ENCODE data around the gene SMG5.

SMG5 gene

GRCh38 chr1:156281281-156281680 lies 1.3 kb downstream of the SMG5 start:
- no peaks in the 10 kb centered on the region for H3K27me3 ChIP-seq (replicated peaks; ENCODE audit: insufficient read depth, low read length)
- H2AFZ ChIP-seq (ENCODE audit: low read length), result no peak overlapping the region
- H3K79me2 ChIP-seq (ENCODE audit: low read length), result peaks cover 83% of the 10 kb centered on the region
- TF ChIP-seq EZH2phosphoT487 (IDR thresholded peaks at IDR 0.05; ENCODE audit: low read length), result no peak
- TF ChIP-seq EZH2 (optimal IDR thresholded peaks at IDR 0.05; ENCODE audit: low read depth, low read length), result no peak
- peak; percentile 43 for TF ChIP-seq CTCF (IDR thresholded peaks at IDR 0.05; ENCODE audit: low read length)
- peak; percentile 91 for DNase-seq
- peaks cover 23% of the 10 kb centered on the region; the same call in 1 of the 2 replicates for H3K4me1 ChIP-seq (ENCODE audit: low read length)
- H3K36me3 ChIP-seq (replicated peaks; ENCODE audit: insufficient read depth, low read length), result peaks cover 21% of the 10 kb centered on the region
- peak overlapping the region; percentile 68 for H3K27ac ChIP-seq (ENCODE audit: low read length)
- H3K9ac ChIP-seq (ENCODE audit: low read length), result peak overlapping the region; percentile 79
- H3K9me3 ChIP-seq (replicated peaks; ENCODE audit: insufficient read depth, low read length), result no peaks in the 10 kb centered on the region
- H4K20me1 ChIP-seq (ENCODE audit: insufficient read depth, low read length), result 0 out of 2 replicates have a peak, but pooled peaks cover 3% of the 10 kb centered on the region
- H3K9me2 ChIP-seq (replicated peaks; ENCODE audit: insufficient read depth, low read length), result no peaks in the 10 kb centered on the region
- H3K4me3 ChIP-seq (ENCODE audit: low read length), result peak overlapping the region; percentile 84
- peak overlapping the region; percentile 90 for H3K4me2 ChIP-seq (ENCODE audit: low read depth, low read length)
- peaks cover 7% of the 10 kb centered on the region for H3F3A ChIP-seq (ENCODE audit: insufficient read depth, low read length)

- Histone ChIP-seq H2AFZ (ENCODE audit: low read length) (no peak overlapping the region), H3K36me3 (replicated peaks; ENCODE audit: insufficient read depth, low read length) (peaks cover 25% of the 10 kb centered on the region), H3K27me3 (replicated peaks; ENCODE audit: insufficient read depth, low read length) (no peaks in the 10 kb centered on the region), H3K79me2 (ENCODE audit: low read length) (peaks cover 85% of the 10 kb centered on the region), H4K20me1 (ENCODE audit: insufficient read depth, low read length) (0 out of 2 replicates have a peak, but pooled peaks cover 3% of the 10 kb centered on the region), H3K4me3 (ENCODE audit: low read length) (no peak overlapping the region), H3K9ac (ENCODE audit: low read length) (no peak overlapping the region), H3K27ac (ENCODE audit: low read length) (no peak overlapping the region), H3K9me3 (replicated peaks; ENCODE audit: insufficient read depth, low read length) (no peaks in the 10 kb centered on the region), H3K4me1 (ENCODE audit: low read length) (peaks cover 23% of the 10 kb centered on the region; the same call in 1 of the 2 replicates), H3F3A (ENCODE audit: insufficient read depth, low read length) (peaks cover 7% of the 10 kb centered on the region), H3K9me2 (replicated peaks; ENCODE audit: insufficient read depth, low read length) (no peaks in the 10 kb centered on the region), H3K4me2 (ENCODE audit: low read depth, low read length) (no peak overlapping the region)
- no peak for DNase-seq
- no peak for TF ChIP-seq CTCF (IDR thresholded peaks at IDR 0.05; ENCODE audit: low read length)
- TF ChIP-seq EZH2phosphoT487 (IDR thresholded peaks at IDR 0.05; ENCODE audit: low read length), result no peak
- no peak for TF ChIP-seq EZH2 (optimal IDR thresholded peaks at IDR 0.05; ENCODE audit: low read depth, low read length)
These were observed 2.8 kb downstream of the SMG5 start for GRCh38 chr1:156279837-156280236.

GRCh38 chr1:156276966-156277381 lies 5.7 kb downstream of the SMG5 start:
- Histone ChIP-seq H4K20me1 (ENCODE audit: insufficient read depth, low read length) (0 out of 2 replicates have a peak, but pooled peaks cover 3% of the 10 kb centered on the region), H3K79me2 (ENCODE audit: low read length) (peaks cover 63% of the 10 kb centered on the region), H3K36me3 (replicated peaks; ENCODE audit: insufficient read depth, low read length) (peaks cover 39% of the 10 kb centered on the region), H3K4me2 (ENCODE audit: low read depth, low read length) (no peak overlapping the region), H3F3A (ENCODE audit: insufficient read depth, low read length) (peaks cover 7% of the 10 kb centered on the region), H3K9me2 (replicated peaks; ENCODE audit: insufficient read depth, low read length) (no peaks in the 10 kb centered on the region), H3K9me3 (replicated peaks; ENCODE audit: insufficient read depth, low read length) (no peaks in the 10 kb centered on the region), H3K27ac (ENCODE audit: low read length) (no peak overlapping the region), H2AFZ (ENCODE audit: low read length) (no peak overlapping the region), H3K4me1 (ENCODE audit: low read length) (peaks cover 13% of the 10 kb centered on the region; the same call in 1 of the 2 replicates), H3K4me3 (ENCODE audit: low read length) (no peak overlapping the region), H3K27me3 (replicated peaks; ENCODE audit: insufficient read depth, low read length) (no peaks in the 10 kb centered on the region), H3K9ac (ENCODE audit: low read length) (no peak overlapping the region)
- TF ChIP-seq EZH2phosphoT487 (IDR thresholded peaks at IDR 0.05; ENCODE audit: low read length) (no peak), CTCF (IDR thresholded peaks at IDR 0.05; ENCODE audit: low read length) (no peak), EZH2 (optimal IDR thresholded peaks at IDR 0.05; ENCODE audit: low read depth, low read length) (no peak)
- DNase-seq, result no peak

Data from MM.1S (cell line).